ENCODE results near the gene COL27A1.

Gene COL27A1

GRCh38 chr9:114252394-114252793 is 97.1 kb downstream of the COL27A1 start:
- no peak for FAIRE-seq
- DNase-seq (ENCODE audit: insufficient read length, low spot score), result no peak
- no peak for TF ChIP-seq PAX5 (IDR thresholded peaks at IDR 0.05; ENCODE audit: insufficient read depth, low read length, severe bottlenecking)
- no peak for TF ChIP-seq SPI1 (IDR thresholded peaks at IDR 0.05; ENCODE audit: low read depth, low read length)
- TF ChIP-seq POLR2A (IDR thresholded peaks at IDR 0.05; ENCODE audit: low read depth, low read length), result no peak
- TF ChIP-seq POU2F2 (IDR thresholded peaks at IDR 0.05; ENCODE audit: low read depth, low read length), result no peak
- TF ChIP-seq POLR2AphosphoS5 (IDR thresholded peaks at IDR 0.05; ENCODE audit: low read depth, low read length), result no peak
- no peak for TF ChIP-seq TAF1 (IDR thresholded peaks at IDR 0.05; ENCODE audit: low read depth, low read length)

- no peak for DNase-seq (ENCODE audit: insufficient read length, low spot score)
- no peak for TF ChIP-seq SPI1 (IDR thresholded peaks at IDR 0.05; ENCODE audit: low read depth, low read length)
- no peak for TF ChIP-seq POLR2A (IDR thresholded peaks at IDR 0.05; ENCODE audit: low read depth, low read length)
- no peak for TF ChIP-seq POLR2AphosphoS5 (IDR thresholded peaks at IDR 0.05; ENCODE audit: low read depth, low read length)
- no peak for TF ChIP-seq POU2F2 (IDR thresholded peaks at IDR 0.05; ENCODE audit: low read depth, low read length)
- TF ChIP-seq PAX5 (IDR thresholded peaks at IDR 0.05; ENCODE audit: insufficient read depth, low read length, severe bottlenecking), result no peak
- no peak for TF ChIP-seq TAF1 (IDR thresholded peaks at IDR 0.05; ENCODE audit: low read depth, low read length)
- FAIRE-seq, result no peak
These were observed 101.5 kb downstream of the COL27A1 start for GRCh38 chr9:114256827-114257328.

GRCh38 chr9:114258218-114258617 is 102.9 kb downstream of the COL27A1 start:
- no peak for FAIRE-seq

GRCh38 chr9:114258866-114259797 is 103.8 kb downstream of the COL27A1 start:
- FAIRE-seq (no peak), DNase-seq (ENCODE audit: insufficient read length, low spot score) (no peak)
- no peak for TF ChIP-seq PAX5 (IDR thresholded peaks at IDR 0.05; ENCODE audit: insufficient read depth, low read length, severe bottlenecking)
- no peak for TF ChIP-seq POU2F2 (IDR thresholded peaks at IDR 0.05; ENCODE audit: low read depth, low read length)
- TF ChIP-seq TAF1 (IDR thresholded peaks at IDR 0.05; ENCODE audit: low read depth, low read length), result no peak

More at GRCh38 chr9:114258218-114258617, 102.9 kb downstream of the COL27A1 start:
- no peak for DNase-seq (ENCODE audit: insufficient read length, low spot score)
- TF ChIP-seq POLR2AphosphoS5 (IDR thresholded peaks at IDR 0.05; ENCODE audit: low read depth, low read length), result no peak
- no peak for TF ChIP-seq PAX5 (IDR thresholded peaks at IDR 0.05; ENCODE audit: insufficient read depth, low read length, severe bottlenecking)
- TF ChIP-seq POU2F2 (IDR thresholded peaks at IDR 0.05; ENCODE audit: low read depth, low read length), result no peak
- TF ChIP-seq SPI1 (IDR thresholded peaks at IDR 0.05; ENCODE audit: low read depth, low read length), result no peak
- TF ChIP-seq POLR2A (IDR thresholded peaks at IDR 0.05; ENCODE audit: low read depth, low read length), result no peak

- TF ChIP-seq POLR2AphosphoS5 (IDR thresholded peaks at IDR 0.05; ENCODE audit: low read depth, low read length) (no peak), SPI1 (IDR thresholded peaks at IDR 0.05; ENCODE audit: low read depth, low read length) (no peak), PAX5 (IDR thresholded peaks at IDR 0.05; ENCODE audit: insufficient read depth, low read length, severe bottlenecking) (no peak), TAF1 (IDR thresholded peaks at IDR 0.05; ENCODE audit: low read depth, low read length) (no peak), POLR2A (IDR thresholded peaks at IDR 0.05; ENCODE audit: low read depth, low read length) (no peak), POU2F2 (IDR thresholded peaks at IDR 0.05; ENCODE audit: low read depth, low read length) (no peak)
- no peak for FAIRE-seq
- no peak for DNase-seq (ENCODE audit: insufficient read length, low spot score)
These were observed 104.6 kb downstream of the COL27A1 start for GRCh38 chr9:114259798-114260523.

GRCh38 chr9:114261026-114261425 is 105.7 kb downstream of the COL27A1 start:
- FAIRE-seq, result no peak
- no peak for TF ChIP-seq PAX5 (IDR thresholded peaks at IDR 0.05; ENCODE audit: insufficient read depth, low read length, severe bottlenecking)
- TF ChIP-seq POLR2AphosphoS5 (IDR thresholded peaks at IDR 0.05; ENCODE audit: low read depth, low read length), result no peak
- TF ChIP-seq POU2F2 (IDR thresholded peaks at IDR 0.05; ENCODE audit: low read depth, low read length), result no peak
- TF ChIP-seq SPI1 (IDR thresholded peaks at IDR 0.05; ENCODE audit: low read depth, low read length), result no peak
- DNase-seq (ENCODE audit: insufficient read length, low spot score), result no peak

- no peak for TF ChIP-seq POLR2AphosphoS5 (IDR thresholded peaks at IDR 0.05; ENCODE audit: low read depth, low read length)
- no peak for TF ChIP-seq SPI1 (IDR thresholded peaks at IDR 0.05; ENCODE audit: low read depth, low read length)
- no peak for TF ChIP-seq TAF1 (IDR thresholded peaks at IDR 0.05; ENCODE audit: low read depth, low read length)
- no peak for TF ChIP-seq POLR2A (IDR thresholded peaks at IDR 0.05; ENCODE audit: low read depth, low read length)
- TF ChIP-seq PAX5 (IDR thresholded peaks at IDR 0.05; ENCODE audit: insufficient read depth, low read length, severe bottlenecking), result no peak
- no peak for TF ChIP-seq POU2F2 (IDR thresholded peaks at IDR 0.05; ENCODE audit: low read depth, low read length)
- FAIRE-seq (no peak), DNase-seq (ENCODE audit: insufficient read length, low spot score) (no peak)
These were observed 106.7 kb downstream of the COL27A1 start for GRCh38 chr9:114261987-114262386.

- FAIRE-seq (no peak), DNase-seq (ENCODE audit: insufficient read length, low spot score) (no peak)
- TF ChIP-seq SPI1 (IDR thresholded peaks at IDR 0.05; ENCODE audit: low read depth, low read length) (no peak), PAX5 (IDR thresholded peaks at IDR 0.05; ENCODE audit: insufficient read depth, low read length, severe bottlenecking) (no peak), POU2F2 (IDR thresholded peaks at IDR 0.05; ENCODE audit: low read depth, low read length) (no peak), TAF1 (IDR thresholded peaks at IDR 0.05; ENCODE audit: low read depth, low read length) (no peak), POLR2AphosphoS5 (IDR thresholded peaks at IDR 0.05; ENCODE audit: low read depth, low read length) (no peak), POLR2A (IDR thresholded peaks at IDR 0.05; ENCODE audit: low read depth, low read length) (no peak)
These were observed 108.6 kb downstream of the COL27A1 start for GRCh38 chr9:114263853-114264510.
